GM19023 (cell line): ENCODE data around the gene PLXNA4.

Source experiments
- ATAC-seq: cut with Tn5 transposase; IDR thresholded peaks from one replicate; pipeline ENCODE4 v1.9.1; 2021; ENCODE audit warnings: mild to moderate bottlenecking, moderate library complexity; ENCODE audit not compliant: unreplicated experiment

Gene PLXNA4

GRCh38 chr7:132225216-132226030 lies 350.8 kb downstream of the PLXNA4 start:
- no peak for ATAC-seq

- ATAC-seq, result no peak
These were observed 354.9 kb downstream of the PLXNA4 start for GRCh38 chr7:132221356-132221755.

- no peak for ATAC-seq
These were observed 356.2 kb downstream of the PLXNA4 start for GRCh38 chr7:132220060-132220459.

- no peak for ATAC-seq
These were observed 357.4 kb downstream of the PLXNA4 start for GRCh38 chr7:132218876-132219275.

- ATAC-seq, result no peak
These were observed 359.3 kb downstream of the PLXNA4 start for GRCh38 chr7:132216847-132217525.

GRCh38 chr7:132214452-132214851 lies 361.8 kb downstream of the PLXNA4 start:
- no peak for ATAC-seq

- ATAC-seq, result no peak
These were observed 362.7 kb downstream of the PLXNA4 start for GRCh38 chr7:132213583-132213982.

- ATAC-seq, result no peak
These were observed 364.3 kb downstream of the PLXNA4 start for GRCh38 chr7:132211971-132212370.

- ATAC-seq, result no peak
These were observed 365.4 kb downstream of the PLXNA4 start for GRCh38 chr7:132210821-132211220.

GRCh38 chr7:132207782-132208181 lies 368.5 kb downstream of the PLXNA4 start:
- ATAC-seq, result no peak

GRCh38 chr7:132207211-132207610 lies 369.1 kb downstream of the PLXNA4 start:
- no peak for ATAC-seq

- ATAC-seq, result no peak
These were observed 369.7 kb downstream of the PLXNA4 start for GRCh38 chr7:132206594-132206993.

GRCh38 chr7:132205509-132205908 lies 370.8 kb downstream of the PLXNA4 start:
- no peak for ATAC-seq

- no peak for ATAC-seq
These were observed 373.2 kb downstream of the PLXNA4 start for GRCh38 chr7:132203021-132203420.

- ATAC-seq, result no peak
These were observed 373.7 kb downstream of the PLXNA4 start for GRCh38 chr7:132202541-132202940.

- ATAC-seq, result no peak
These were observed 376.1 kb downstream of the PLXNA4 start for GRCh38 chr7:132200141-132200540.

- ATAC-seq, result no peak
These were observed 376.6 kb downstream of the PLXNA4 start for GRCh38 chr7:132199626-132200025.

GRCh38 chr7:132197772-132198171 lies 378.5 kb downstream of the PLXNA4 start:
- no peak for ATAC-seq

- no peak for ATAC-seq
These were observed 382.4 kb downstream of the PLXNA4 start for GRCh38 chr7:132193898-132194297.

GRCh38 chr7:132192809-132193208 lies 383.5 kb downstream of the PLXNA4 start:
- ATAC-seq, result no peak

GRCh38 chr7:132191418-132191817 lies 384.9 kb downstream of the PLXNA4 start:
- ATAC-seq, result no peak

- ATAC-seq, result no peak
These were observed 385.6 kb downstream of the PLXNA4 start for GRCh38 chr7:132190683-132191082.
